Parathyroid adenoma (tissue), 2 donors: ENCODE data around the gene ARHGAP26.

ENCODE experiments used
- H2AFZ ChIP-seq: fragments of 300-600 bp; sonication (generic); one replicate; pipeline ENCODE4 v1.7.0; 2017; ENCODE audit warnings: antibody characterized with exemption, mild to moderate bottlenecking
- H3K27ac ChIP-seq: fragments of 300-600 bp; sonication (generic); one replicate; pipeline ENCODE4 v1.7.0; 2017
- H3K27me3 ChIP-seq: fragments of 300-600 bp; sonication (generic); one replicate; pipeline ENCODE4 v1.7.0; 2017; ENCODE audit warnings: low read length; ENCODE audit not compliant: control insufficient read depth, insufficient read depth
- H3K36me3 ChIP-seq: fragments of 300-600 bp; sonication (generic); one replicate; pipeline ENCODE4 v1.7.0; 2017; ENCODE audit warnings: low read length; ENCODE audit not compliant: control insufficient read depth, insufficient read depth
- H3K4me1 ChIP-seq: fragments of 300-600 bp; sonication (generic); one replicate; pipeline ENCODE4 v1.7.0; 2017; ENCODE audit warnings: control low read depth
- H3K4me2 ChIP-seq: fragments of 300-600 bp; sonication (generic); one replicate; pipeline ENCODE4 v1.7.0; 2017; ENCODE audit warnings: low read length
- H3K4me3 ChIP-seq: fragments of 300-600 bp; sonication (generic); one replicate; pipeline ENCODE4 v1.7.0; 2017; ENCODE audit warnings: low read depth, low read length
- H3K79me2 ChIP-seq: fragments of 300-600 bp; sonication (generic); one replicate; pipeline ENCODE4 v1.7.0; 2017; ENCODE audit warnings: control low read depth
- H3K9ac ChIP-seq: fragments of 300-600 bp; sonication (generic); one replicate; pipeline ENCODE4 v1.7.0; 2017; ENCODE audit warnings: mild to moderate bottlenecking
- H3K9me3 ChIP-seq: fragments of 300-600 bp; sonication (generic); one replicate; pipeline ENCODE4 v1.7.0; 2017; ENCODE audit warnings: low read length; ENCODE audit not compliant: control insufficient read depth
- TF ChIP-seq, protein P1 (sequence below): fragments of 300-600 bp; sonication (generic); IDR thresholded peaks from one replicate; pipeline ENCODE4 v1.7.0; 2017; ENCODE audit warnings: antibody characterized with exemption, mild to moderate bottlenecking
- donor health status: primary hyperparathyroidism.

ARHGAP26 gene

DNA sequence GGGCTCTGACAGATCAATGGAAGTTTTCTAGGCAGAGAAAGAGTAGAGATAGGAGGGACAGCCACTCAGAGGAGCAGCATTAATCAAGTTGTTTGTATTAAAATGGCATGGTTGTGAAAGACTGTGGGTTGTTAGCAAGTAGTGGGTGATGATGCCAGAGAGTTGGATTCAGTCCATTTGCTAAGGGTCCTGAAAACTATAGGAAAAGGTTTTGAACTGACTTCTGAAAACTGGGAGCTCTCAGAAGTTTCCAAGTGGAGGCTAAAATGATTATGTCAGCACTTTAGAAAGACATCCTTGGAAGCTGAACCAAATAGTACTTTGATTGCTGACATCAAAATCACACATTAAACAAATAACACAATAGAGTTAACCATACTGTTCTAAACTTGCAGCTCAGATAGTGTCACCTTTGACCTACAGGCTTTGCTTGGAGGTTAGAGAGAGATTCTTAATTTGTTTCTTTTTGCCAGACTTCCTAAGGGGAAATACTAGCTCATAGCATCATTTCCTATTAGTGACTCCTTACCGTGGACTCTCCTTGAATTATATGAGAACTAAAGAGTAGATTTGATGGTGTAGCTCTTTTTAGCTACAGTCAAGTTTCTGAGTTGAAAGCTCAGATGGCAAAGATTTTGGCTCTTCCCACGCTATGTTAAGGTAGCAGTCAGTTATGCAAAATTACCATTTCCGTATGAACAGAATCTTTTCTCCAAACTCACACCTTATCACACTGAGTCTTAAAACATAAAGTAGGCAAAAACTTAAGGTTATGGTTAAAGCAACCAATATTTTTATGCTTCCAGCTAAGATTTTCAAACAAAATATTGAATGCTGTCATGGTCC, 356.2 kb downstream of the ARHGAP26 start:
- H2AFZ ChIP-seq, result no peak overlapping the region
- no peak overlapping the region for H3K4me2 ChIP-seq
- no peak overlapping the region for H3K27ac ChIP-seq
- no peaks in the 10 kb centered on the region for H3K27me3 ChIP-seq
- no peak overlapping the region for H3K4me3 ChIP-seq
- H3K4me1 ChIP-seq, result peaks cover 11% of the 10 kb centered on the region
- H3K36me3 ChIP-seq, result no peaks in the 10 kb centered on the region
- TF ChIP-seq, protein P1, sequence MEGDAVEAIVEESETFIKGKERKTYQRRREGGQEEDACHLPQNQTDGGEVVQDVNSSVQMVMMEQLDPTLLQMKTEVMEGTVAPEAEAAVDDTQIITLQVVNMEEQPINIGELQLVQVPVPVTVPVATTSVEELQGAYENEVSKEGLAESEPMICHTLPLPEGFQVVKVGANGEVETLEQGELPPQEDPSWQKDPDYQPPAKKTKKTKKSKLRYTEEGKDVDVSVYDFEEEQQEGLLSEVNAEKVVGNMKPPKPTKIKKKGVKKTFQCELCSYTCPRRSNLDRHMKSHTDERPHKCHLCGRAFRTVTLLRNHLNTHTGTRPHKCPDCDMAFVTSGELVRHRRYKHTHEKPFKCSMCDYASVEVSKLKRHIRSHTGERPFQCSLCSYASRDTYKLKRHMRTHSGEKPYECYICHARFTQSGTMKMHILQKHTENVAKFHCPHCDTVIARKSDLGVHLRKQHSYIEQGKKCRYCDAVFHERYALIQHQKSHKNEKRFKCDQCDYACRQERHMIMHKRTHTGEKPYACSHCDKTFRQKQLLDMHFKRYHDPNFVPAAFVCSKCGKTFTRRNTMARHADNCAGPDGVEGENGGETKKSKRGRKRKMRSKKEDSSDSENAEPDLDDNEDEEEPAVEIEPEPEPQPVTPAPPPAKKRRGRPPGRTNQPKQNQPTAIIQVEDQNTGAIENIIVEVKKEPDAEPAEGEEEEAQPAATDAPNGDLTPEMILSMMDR, result no peak
- no peaks in the 10 kb centered on the region for H3K79me2 ChIP-seq
- no peaks in the 10 kb centered on the region for H3K9me3 ChIP-seq
- H3K9ac ChIP-seq, result no peak overlapping the region

DNA sequence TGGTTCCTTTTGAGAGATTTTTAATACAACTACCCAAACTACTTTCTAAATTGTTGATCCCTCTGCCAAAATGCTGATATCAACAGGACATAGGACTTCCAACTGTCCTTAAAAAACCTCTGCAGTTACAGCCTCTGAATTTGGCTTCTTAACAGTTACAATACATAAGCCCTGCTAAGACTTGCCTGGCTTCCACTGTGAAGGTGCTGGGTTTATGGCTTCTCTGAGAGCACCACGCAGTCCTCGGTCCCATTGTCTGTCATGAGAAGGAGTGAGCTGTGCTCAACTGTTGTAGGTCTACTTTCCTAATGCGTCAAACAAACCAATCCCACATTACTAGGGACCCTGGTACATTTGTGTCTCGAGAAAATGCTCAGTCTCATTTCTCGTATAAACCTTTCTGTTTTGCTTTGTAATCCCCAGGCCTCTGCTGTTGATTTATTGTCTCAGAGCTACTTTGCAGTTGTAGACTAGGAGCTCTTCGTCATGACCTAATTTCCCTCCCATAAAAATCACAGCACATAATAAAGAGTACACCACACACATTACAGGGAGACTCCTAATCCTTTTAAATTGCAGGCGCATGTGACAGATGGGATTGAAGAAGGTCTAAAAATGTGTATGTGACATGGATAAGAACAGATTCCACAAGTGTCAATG, 358.4 kb downstream of the ARHGAP26 start:
- Histone ChIP-seq H3K4me2 (no peak overlapping the region), H3K79me2 (no peaks in the 10 kb centered on the region), H3K4me3 (no peak overlapping the region), H2AFZ (no peak overlapping the region), H3K27me3 (no peaks in the 10 kb centered on the region), H3K36me3 (no peaks in the 10 kb centered on the region), H3K9ac (no peak overlapping the region), H3K27ac (no peak overlapping the region), H3K4me1 (peaks cover 11% of the 10 kb centered on the region), H3K9me3 (no peaks in the 10 kb centered on the region)
- TF ChIP-seq, protein P1, result no peak

DNA sequence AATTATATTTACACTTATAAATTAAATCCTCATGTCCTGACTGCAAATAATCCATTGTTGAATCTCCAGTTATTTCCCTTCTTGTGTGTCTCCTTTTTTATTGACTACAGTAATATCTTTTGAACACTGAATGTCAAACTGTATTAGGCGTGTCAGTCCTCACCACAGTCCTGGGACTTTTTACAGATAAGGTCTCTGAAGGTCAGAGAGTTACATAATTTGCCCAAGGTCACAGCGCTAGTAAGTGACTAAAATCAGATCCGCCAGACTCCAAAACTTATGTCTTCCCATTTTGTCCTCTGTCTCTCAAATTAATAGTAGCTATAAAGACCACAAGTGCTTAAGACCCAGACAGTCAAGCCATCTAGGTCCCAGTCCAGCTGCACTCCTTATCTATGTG, 359.0 kb downstream of the ARHGAP26 start:
- H3K4me2 ChIP-seq, result no peak overlapping the region
- H3K27me3 ChIP-seq, result no peaks in the 10 kb centered on the region
- H3K36me3 ChIP-seq, result no peaks in the 10 kb centered on the region
- no peak overlapping the region for H2AFZ ChIP-seq
- no peak overlapping the region for H3K4me3 ChIP-seq
- TF ChIP-seq, protein P1, result no peak
- no peaks in the 10 kb centered on the region for H3K9me3 ChIP-seq
- no peaks in the 10 kb centered on the region for H3K79me2 ChIP-seq
- no peak overlapping the region for H3K27ac ChIP-seq
- no peak overlapping the region for H3K9ac ChIP-seq
- peaks cover 11% of the 10 kb centered on the region for H3K4me1 ChIP-seq

DNA sequence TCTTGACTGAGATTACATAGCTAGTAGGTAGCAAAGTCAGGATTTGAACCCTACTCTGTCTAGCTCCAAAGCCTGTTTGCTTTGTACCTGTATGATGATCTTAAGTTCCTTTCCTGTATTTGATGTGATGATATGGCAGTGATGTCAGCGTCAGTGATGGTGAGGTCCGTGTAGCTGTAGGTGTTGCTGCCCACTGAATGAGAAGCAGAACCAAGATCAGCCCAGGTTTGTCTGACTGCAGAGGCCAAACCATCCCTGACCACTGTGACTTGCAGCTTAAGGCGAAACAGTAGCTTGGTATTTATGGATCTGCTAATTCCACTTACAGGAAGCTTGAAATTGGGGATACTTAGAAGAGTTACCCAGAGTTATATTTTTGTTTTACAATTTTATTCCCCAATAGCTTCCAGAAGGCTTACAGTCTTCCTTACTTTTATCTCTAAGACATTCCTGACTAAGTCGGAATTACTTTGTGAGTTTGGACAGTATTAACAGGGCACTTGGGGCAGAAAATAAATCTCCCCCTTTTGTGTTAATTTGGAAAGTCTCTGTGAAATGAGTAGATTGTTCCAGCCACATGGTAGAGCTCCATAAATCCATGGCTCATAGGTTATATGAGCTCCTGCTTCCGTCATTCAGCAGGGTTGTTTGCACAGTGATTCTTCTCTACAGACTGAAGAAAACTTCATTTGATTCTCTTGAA, 359.9 kb downstream of the ARHGAP26 start:
- Histone ChIP-seq H3K4me2 (no peak overlapping the region), H3K27ac (no peak overlapping the region), H3K9ac (no peak overlapping the region), H3K79me2 (no peaks in the 10 kb centered on the region), H2AFZ (no peak overlapping the region), H3K4me1 (peaks cover 3% of the 10 kb centered on the region), H3K9me3 (no peaks in the 10 kb centered on the region), H3K36me3 (no peaks in the 10 kb centered on the region), H3K4me3 (no peak overlapping the region), H3K27me3 (no peaks in the 10 kb centered on the region)
- TF ChIP-seq, protein P1, result no peak
